Ovary (tissue), 9 donors: Measurements from ENCODE around the gene CAPN13. TPM values are rescaled to one million over a fixed set of nuclear protein-coding genes. Genes with fewer than 3 reads are reported as not detected.

ENCODE experiments used
- DNase-seq, 5 donors: peaks; one replicate each; pipeline ENCODE4 v3.0.0-alpha.2; 2019 to 2020
- H3K27ac ChIP-seq, 2 donors: fragments of 200-600 bp; one replicate each; pipeline versions ENCODE4 v1.5.1 to v1.8.0; 2019 to 2022
- H3K27me3 ChIP-seq: fragments of 200-600 bp; one replicate; pipeline ENCODE4 v1.8.0; 2022
- H3K36me3 ChIP-seq: fragments of 200-600 bp; sonication (generic); one replicate; pipeline ENCODE4 v1.5.1; 2019
- H3K4me1 ChIP-seq: one replicate; pipeline ENCODE4 v1.8.1; 2013; ENCODE audit warnings: mild to moderate bottlenecking, moderate library complexity; ENCODE audit not compliant: insufficient read depth
- H3K4me3 ChIP-seq: fragments of 200-600 bp; sonication (generic); one replicate; pipeline ENCODE4 v1.5.1; 2017
- H3K9me3 ChIP-seq, 2 donors: fragments of 200-600 bp in 1 of 2; sonication (generic) in 1 of 2; one replicate each; pipeline versions ENCODE4 v1.5.1 to v1.8.1; 2013 to 2019; ENCODE audit warnings: mild to moderate bottlenecking in 1 of 2, moderate library complexity in 1 of 2
- EP300 ChIP-seq: sonication (generic); formaldehyde crosslinking; IDR thresholded peaks from one replicate; pipeline ENCODE4 v1.6.1; 2017; ENCODE audit warnings: antibody characterized with exemption
- POLR2A ChIP-seq: fragments of 450-650 bp; IDR thresholded peaks from one replicate; pipeline ENCODE4 v1.6.1; 2017; ENCODE audit warnings: antibody characterized with exemption, mild to moderate bottlenecking, moderate library complexity
- WGBS, 3 donors: extraction: QIAGEN DNeasy Blood & Tissue Kit in 1 of 3; methylation state at CpG; one replicate each; pipeline versions ENCODE4 v1.1.5 to v1.1.7; 2013 to 2017; 5-methylcytosine and 5-hydroxymethylcytosine counted together
- intact Hi-C, 4 donors: fragments of 100-400 bp; cut with DNase I; formaldehyde crosslinking; loops; one replicate each; pipeline versions ENCODE4 v1.11.0 to v1.15.1; 2022 to 2023
- polyA plus RNA-seq, 2 donors: library from polyadenylated mRNA; stranded (reverse); fragments of 200-250 nt in 1 of 2; fragments of 350-450 nt in 1 of 2; fragmentation: Illumina TruSeq in 1 of 2; extraction: RNeasy Lipid Tissue Mini Kit (QIAGEN cat#74804) in 1 of 2; gene quantifications; one replicate each; pipeline ENCODE4 v1.2.3, GENCODE V29; 2013 to 2014
- total RNA-seq, 7 donors: library from RNA; depleted of rRNA in 2 of 7; stranded (reverse); fragments of >200 nt in 2 of 7; fragmentation: NEBNext Ultra II Directional in 3 of 7; extraction: Animal tissue kit (Norgen Biotek cat#: 25700) in 3 of 7; gene quantifications; one replicate each; pipeline versions ENCODE4 v1.1.0 to v1.2.4, GENCODE V29; 2016 to 2023
- TF ChIP-seq, protein P1 (sequence below), 3 donors: fragments of 450-650 bp in 2 of 3; fragments of 200-600 bp in 1 of 3; IDR thresholded peaks; one replicate each; pipeline versions ENCODE4 v1.5.1 to v1.8.0; 2016 to 2022; ENCODE audit warnings: antibody characterized with exemption in 3 of 3, mild to moderate bottlenecking in 1 of 3
- donor health status: DM: no; HTN: no; CAD: no; lungs with moderate emphysema.
- donor health status: DM: no; HTN: no; CAD: no.
- donor health status: Bipolar disorder and iron deficiency.
- donor health status: DM: yes; HTN: yes; CAD: no.
- donor health status: DM: no; HTN: no; CAD: no.
- donor health status: DM: yes; HTN: yes; CAD: no.

CAPN13 gene
- total and polyA plus RNA-seq, 9 donors: 0.05 to 2.5 (median 0.30) TPM; not detected in 4

DNA sequence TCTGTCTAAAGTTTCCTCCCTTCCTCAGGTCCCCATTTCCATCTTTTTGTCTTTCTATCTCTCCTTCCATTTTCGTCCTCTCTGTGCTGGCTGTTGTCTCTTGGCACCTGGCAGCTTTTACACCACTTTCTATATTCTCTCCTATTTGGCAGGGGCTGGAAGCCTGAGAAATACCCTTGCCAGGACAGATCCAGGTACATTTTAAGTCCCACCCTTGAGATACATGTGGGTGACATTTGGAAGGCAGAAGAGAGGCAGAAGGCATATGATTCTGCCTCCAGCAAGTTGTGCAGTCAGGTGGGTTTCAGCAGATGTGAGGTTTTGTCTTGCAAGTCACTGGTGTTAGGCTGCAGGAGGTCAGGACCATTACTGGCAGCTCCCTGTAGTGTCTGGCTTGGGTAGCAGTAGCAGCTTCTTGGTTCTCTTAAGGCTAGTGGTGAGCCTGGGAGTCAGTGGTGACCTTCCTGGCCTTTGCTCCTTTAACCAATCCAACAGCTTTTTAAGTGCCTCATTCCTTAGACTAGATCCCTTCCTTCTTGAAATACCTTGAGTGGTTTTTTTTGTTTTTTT, 90.1 kb downstream of the CAPN13 start:
- 71 to 74% (median 73%) methylated on average over 1 of the region's 1 CpG for WGBS, 3 donors
- H3K9me3 ChIP-seq: no peaks in the 10 kb centered on the region
- no peaks in the 10 kb centered on the region for H3K36me3 ChIP-seq
- no peaks in the 10 kb centered on the region for H3K27me3 ChIP-seq
- no peak overlapping the region for H3K4me3 ChIP-seq
- no peak for TF ChIP-seq POLR2A
- TF ChIP-seq, protein P1, sequence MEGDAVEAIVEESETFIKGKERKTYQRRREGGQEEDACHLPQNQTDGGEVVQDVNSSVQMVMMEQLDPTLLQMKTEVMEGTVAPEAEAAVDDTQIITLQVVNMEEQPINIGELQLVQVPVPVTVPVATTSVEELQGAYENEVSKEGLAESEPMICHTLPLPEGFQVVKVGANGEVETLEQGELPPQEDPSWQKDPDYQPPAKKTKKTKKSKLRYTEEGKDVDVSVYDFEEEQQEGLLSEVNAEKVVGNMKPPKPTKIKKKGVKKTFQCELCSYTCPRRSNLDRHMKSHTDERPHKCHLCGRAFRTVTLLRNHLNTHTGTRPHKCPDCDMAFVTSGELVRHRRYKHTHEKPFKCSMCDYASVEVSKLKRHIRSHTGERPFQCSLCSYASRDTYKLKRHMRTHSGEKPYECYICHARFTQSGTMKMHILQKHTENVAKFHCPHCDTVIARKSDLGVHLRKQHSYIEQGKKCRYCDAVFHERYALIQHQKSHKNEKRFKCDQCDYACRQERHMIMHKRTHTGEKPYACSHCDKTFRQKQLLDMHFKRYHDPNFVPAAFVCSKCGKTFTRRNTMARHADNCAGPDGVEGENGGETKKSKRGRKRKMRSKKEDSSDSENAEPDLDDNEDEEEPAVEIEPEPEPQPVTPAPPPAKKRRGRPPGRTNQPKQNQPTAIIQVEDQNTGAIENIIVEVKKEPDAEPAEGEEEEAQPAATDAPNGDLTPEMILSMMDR (IDR thresholded peaks at IDR 0.05): no peak
- no peak for TF ChIP-seq EP300
- H3K27ac ChIP-seq: no peak overlapping the region
- DNase-seq: no peak
- intact Hi-C loops: loop anchor here in 3 of 4 donors (1.0 to 10.0 kb wide), 3 partner anchors 454 to 618 kb away; no protein-coding TSS in a partner anchor
- no peaks in the 10 kb centered on the region for H3K4me1 ChIP-seq

DNA sequence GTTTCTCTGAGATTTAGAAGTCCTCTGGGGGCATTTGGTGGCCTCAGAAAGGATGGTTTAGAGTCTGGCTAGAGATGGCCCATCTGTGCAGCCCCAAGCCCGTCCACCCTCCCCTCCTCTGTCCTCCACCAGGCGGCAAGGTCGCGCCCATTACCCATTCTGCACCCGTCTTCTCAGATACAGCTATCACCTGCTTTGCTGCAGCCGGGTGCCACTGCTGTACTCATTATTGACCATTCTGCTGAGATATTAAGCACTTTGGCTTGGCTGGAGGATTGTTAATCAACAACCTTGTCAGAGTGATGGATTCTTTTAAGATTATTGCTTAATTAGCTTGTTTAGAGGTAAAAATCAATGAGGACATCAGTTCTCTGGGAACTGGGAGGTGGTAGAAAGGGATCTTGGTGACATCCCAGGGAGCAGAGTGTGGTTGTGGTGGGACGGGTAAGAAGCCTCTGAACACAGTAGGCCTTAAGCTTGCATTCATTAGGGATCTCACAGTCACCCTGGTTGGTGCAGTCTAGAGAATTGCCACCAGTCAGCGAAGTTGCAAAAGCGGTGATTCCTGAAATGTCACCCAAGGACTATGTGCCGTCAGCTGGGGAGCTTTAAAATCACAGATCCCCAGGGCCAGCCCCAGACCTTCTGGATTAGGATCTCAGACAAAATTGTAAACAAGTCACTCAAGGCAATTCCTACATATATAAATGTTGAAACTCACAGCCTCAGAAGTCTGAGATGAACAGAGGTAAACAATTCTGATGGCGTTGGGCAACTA, 90.9 kb downstream of the CAPN13 start:
- 65 to 75% (median 66%) methylated on average over 11 of the region's 11 CpGs for WGBS, 3 donors
- Histone ChIP-seq H3K27ac (no peak overlapping the region), H3K36me3 (no peaks in the 10 kb centered on the region), H3K4me1 (no peaks in the 10 kb centered on the region), H3K4me3 (no peak overlapping the region), H3K27me3 (no peaks in the 10 kb centered on the region), H3K9me3 (no peaks in the 10 kb centered on the region)
- no peak for DNase-seq
- intact Hi-C loops: loop anchor here in 2 of 4 donors (10.0 kb wide), 2 partner anchors 458 to 618 kb away; no protein-coding TSS in a partner anchor
- TF ChIP-seq, protein P1 (IDR thresholded peaks at IDR 0.05): no peak
- TF ChIP-seq EP300 (no peak), POLR2A (no peak)

DNA sequence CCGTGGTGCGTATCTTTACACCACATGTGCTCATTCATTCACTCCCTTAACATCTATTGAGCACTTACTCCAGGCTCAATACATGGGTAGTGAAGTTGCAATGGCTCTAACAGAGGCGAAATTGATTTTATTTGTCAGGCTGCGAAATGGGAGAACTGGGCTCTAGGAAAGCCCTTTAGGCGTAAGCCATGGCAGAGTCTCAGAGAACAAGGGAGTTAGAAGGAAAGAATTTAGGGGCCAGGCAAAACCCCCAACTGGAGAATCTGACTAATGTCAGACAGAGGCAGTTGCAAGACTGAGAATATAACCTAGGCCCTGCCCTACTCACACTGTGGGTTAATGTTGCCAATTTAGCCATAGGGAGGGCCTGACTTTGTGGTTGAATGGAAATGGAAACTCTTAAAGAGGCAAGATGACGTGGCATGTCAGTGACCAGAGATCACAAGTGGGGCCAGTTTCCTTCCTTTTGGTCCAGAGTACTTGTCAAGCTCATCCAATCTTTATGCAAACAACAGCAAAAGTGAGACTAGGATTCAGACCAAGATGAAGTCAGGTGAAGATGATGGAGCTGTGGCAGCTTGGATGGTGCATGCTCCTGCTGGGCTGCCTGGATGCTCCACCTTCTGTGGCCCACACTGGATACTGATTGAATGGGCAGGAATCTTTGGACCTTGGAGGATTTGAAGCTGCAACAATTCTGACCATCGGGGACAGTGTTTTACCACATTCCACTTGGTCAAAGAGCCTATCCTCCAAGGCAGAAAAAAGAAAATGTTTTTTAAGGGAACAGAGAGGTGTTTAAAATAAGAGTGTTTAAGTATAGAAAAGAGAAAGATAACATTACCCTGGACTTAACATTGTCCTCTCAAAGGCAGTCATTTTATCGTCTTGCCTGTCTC, 92.2 kb downstream of the CAPN13 start:
- Histone ChIP-seq H3K27me3 (no peaks in the 10 kb centered on the region), H3K4me3 (no peak overlapping the region), H3K36me3 (no peaks in the 10 kb centered on the region), H3K4me1 (no peaks in the 10 kb centered on the region), H3K27ac (no peak overlapping the region), H3K9me3 (no peaks in the 10 kb centered on the region)
- no peak for DNase-seq
- TF ChIP-seq POLR2A: no peak
- no peak for TF ChIP-seq EP300
- TF ChIP-seq, protein P1 (IDR thresholded peaks at IDR 0.05): no peak
- WGBS, 3 donors: 76 to 80% (median 79%) methylated on average over 8 of the region's 8 CpGs
- intact Hi-C loops: loop anchor here in 2 of 4 donors (10.0 kb wide), 2 partner anchors 460 to 620 kb away; no protein-coding TSS in a partner anchor

DNA sequence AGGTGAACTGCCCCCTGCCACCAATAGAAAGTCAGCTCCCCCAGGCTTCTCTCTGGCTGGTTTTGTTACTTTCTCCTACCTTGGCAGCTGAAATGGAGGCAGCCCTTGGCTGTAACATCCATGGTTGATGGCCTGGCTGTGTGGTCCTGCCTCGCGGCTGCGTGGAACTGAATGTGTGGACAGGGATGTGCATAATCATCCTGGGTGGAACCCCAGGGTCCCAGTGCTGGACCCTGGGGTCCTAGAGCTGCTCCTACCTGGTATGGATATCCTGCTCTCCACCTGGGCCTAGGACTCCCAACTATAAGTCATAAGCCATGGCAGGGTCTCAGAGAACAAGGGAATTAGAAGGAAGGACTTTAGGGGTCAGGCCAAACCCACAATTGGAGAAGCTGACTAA, 93.5 kb downstream of the CAPN13 start:
- WGBS, 3 donors: 91 to 99% (median 95%) methylated on average over 3 of the region's 3 CpGs
- H3K9me3 ChIP-seq: no peaks in the 10 kb centered on the region
- no peak overlapping the region for H3K4me3 ChIP-seq
- TF ChIP-seq POLR2A: no peak
- TF ChIP-seq, protein P1 (IDR thresholded peaks at IDR 0.05): no peak
- no peak for TF ChIP-seq EP300
- no peaks in the 10 kb centered on the region for H3K36me3 ChIP-seq
- no peaks in the 10 kb centered on the region for H3K27me3 ChIP-seq
- intact Hi-C loops: loop anchor here in 2 of 4 donors (10.0 kb wide), 2 partner anchors 461 to 621 kb away; no protein-coding TSS in a partner anchor
- H3K27ac ChIP-seq: no peak overlapping the region
- no peaks in the 10 kb centered on the region for H3K4me1 ChIP-seq
- DNase-seq: no peak
